GM06990 (cell line): ENCODE data around the gene NCK2.

Experiments
- DNase-seq: peaks from one replicate; pipeline ENCODE4 v3.0.0-alpha.2; 2011; ENCODE audit not compliant: insufficient read length; ENCODE audit errors: extremely low read depth
- H3K27me3 ChIP-seq: replicated peaks from 2 replicates; pipeline ENCODE4 v1.6.0; 2011; ENCODE audit warnings: low read length; ENCODE audit not compliant: control insufficient read depth, insufficient read depth
- H3K36me3 ChIP-seq: 2 replicates; pipeline ENCODE4 v1.5.1; 2011; ENCODE audit warnings: low read length; ENCODE audit not compliant: control insufficient read depth, insufficient read depth
- H3K4me3 ChIP-seq: replicated peaks from 2 replicates; pipeline ENCODE4 v1.5.1; 2011; ENCODE audit warnings: low read depth, mild to moderate bottlenecking, control low read depth, low read length
- TF ChIP-seq, protein P1 (sequence below): IDR thresholded peaks from 2 replicates; pipeline ENCODE4 v1.5.1; 2011; ENCODE audit warnings: low read length, control low read depth, mild to moderate bottlenecking, inconsistent platforms; ENCODE audit not compliant: insufficient read depth, poor library complexity, severe bottlenecking

The NCK2 gene

DNA sequence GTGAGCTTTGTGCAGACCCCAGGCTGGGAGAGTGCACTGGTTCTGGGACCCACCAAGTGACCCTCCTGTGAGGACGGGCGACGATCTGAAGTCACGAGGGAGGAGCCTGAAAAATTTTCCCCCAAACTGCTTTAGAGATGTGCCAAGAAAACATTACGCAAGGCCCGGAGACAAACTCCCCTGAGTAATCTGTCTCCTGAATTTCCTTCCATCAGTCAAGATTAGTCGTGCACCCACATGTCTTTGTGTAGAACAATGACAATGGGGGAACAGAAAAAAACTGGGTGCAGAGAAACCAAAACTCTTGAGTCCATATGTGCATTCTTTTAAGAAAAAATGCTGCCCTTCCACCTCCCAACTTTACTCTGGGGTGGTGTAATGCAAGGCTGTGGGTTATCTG, 12.6 kb upstream of the NCK2 start:
- H3K36me3 ChIP-seq: no peaks in the 10 kb centered on the region
- TF ChIP-seq, protein P1, sequence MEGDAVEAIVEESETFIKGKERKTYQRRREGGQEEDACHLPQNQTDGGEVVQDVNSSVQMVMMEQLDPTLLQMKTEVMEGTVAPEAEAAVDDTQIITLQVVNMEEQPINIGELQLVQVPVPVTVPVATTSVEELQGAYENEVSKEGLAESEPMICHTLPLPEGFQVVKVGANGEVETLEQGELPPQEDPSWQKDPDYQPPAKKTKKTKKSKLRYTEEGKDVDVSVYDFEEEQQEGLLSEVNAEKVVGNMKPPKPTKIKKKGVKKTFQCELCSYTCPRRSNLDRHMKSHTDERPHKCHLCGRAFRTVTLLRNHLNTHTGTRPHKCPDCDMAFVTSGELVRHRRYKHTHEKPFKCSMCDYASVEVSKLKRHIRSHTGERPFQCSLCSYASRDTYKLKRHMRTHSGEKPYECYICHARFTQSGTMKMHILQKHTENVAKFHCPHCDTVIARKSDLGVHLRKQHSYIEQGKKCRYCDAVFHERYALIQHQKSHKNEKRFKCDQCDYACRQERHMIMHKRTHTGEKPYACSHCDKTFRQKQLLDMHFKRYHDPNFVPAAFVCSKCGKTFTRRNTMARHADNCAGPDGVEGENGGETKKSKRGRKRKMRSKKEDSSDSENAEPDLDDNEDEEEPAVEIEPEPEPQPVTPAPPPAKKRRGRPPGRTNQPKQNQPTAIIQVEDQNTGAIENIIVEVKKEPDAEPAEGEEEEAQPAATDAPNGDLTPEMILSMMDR: no peak
- no peak overlapping the region for H3K4me3 ChIP-seq
- DNase-seq: no peak
- no peaks in the 10 kb centered on the region for H3K27me3 ChIP-seq

DNA sequence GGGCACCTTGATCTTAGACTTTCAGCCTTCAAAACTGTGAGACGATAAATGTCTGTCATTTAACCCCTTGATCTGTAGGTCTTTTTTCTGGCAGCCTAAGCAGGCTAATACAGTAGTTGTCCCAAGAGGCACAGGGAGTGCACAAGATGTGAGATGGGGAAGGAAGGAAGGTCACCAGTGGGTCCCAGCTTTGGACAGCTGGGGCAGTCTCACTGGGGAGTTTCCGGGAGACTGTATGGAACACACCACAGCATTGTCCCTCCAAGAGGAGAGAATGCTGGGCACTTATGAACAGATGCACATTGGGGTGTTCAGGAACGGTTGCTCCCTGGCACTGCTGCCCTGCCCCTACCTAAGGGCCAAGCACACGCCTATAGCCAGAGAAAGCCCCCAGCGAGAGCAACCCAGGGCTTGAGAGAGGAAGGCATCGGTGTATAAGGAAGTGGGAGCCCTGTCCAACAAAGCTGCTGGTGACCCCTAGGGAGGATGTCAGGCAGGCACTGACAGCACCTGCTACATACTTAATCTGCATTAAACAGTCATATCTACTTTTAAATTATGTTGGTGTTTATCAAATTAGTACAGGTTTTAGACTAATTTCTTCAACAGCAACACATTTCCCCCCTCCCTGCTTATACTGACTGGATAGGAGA, 11.6 kb upstream of the NCK2 start:
- no peak for DNase-seq
- TF ChIP-seq, protein P1: no peak
- H3K27me3 ChIP-seq: no peaks in the 10 kb centered on the region
- H3K4me3 ChIP-seq: no peak overlapping the region
- H3K36me3 ChIP-seq: no peaks in the 10 kb centered on the region

DNA sequence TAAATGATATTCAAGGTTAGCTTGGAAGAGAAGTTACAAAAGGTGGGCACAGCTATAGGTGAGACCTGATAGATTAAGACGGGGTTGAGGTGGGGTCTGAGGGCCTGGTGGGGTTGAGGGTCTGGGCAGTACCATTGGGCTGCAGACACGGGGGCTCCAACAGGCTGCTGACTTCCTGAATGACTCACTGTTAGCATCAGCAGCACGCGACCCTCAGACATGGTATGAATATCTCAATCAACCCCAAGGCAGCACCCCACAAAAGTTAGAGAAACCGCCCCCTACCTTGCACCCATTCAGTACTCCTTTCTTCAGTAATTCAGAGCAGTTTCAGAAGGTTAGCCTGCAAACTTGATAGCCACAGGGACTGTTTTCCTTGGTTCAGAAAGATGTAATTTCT, 10.8 kb upstream of the NCK2 start:
- TF ChIP-seq, protein P1: no peak
- H3K27me3 ChIP-seq: no peaks in the 10 kb centered on the region
- no peak overlapping the region for H3K4me3 ChIP-seq
- H3K36me3 ChIP-seq: no peaks in the 10 kb centered on the region
- no peak for DNase-seq

DNA sequence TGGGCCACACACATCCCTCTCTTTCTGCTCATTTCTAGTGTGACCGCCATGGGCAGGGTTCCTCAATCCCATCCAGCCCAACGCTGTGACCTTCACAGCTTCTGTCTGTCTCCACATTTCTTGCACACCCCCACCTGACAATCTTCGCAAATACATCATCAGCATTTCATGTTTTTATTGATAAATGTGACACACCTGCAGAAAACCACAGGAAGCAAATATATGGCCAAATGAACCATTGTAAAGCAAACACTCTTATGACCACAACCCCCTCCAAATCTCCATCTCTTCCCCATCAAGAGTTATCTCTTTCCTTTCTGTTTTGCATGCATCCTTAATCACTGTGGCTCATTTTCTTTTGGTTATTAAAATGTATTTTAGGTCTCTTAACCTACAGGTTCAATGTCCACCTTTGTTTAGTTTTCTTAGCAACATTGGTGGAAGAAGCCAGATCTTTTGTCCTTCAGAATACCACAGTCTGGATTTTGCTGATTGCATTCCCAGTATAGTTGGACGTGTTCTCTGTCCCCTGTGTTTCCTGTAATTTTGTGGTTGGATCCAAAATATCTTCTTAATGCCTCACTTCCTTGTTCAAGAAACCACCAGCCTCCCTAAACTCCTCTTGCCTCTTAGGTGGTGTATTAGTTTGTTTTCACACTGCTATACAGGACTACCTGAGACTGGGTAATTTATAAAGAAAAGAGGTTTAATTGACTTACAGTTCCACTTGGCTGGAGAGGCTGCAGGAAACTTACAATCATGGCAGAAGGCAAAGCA, 9.8 kb upstream of the NCK2 start:
- no peak for DNase-seq
- TF ChIP-seq, protein P1: no peak
- Histone ChIP-seq H3K36me3 (no peaks in the 10 kb centered on the region), H3K27me3 (no peaks in the 10 kb centered on the region), H3K4me3 (no peak overlapping the region)

DNA sequence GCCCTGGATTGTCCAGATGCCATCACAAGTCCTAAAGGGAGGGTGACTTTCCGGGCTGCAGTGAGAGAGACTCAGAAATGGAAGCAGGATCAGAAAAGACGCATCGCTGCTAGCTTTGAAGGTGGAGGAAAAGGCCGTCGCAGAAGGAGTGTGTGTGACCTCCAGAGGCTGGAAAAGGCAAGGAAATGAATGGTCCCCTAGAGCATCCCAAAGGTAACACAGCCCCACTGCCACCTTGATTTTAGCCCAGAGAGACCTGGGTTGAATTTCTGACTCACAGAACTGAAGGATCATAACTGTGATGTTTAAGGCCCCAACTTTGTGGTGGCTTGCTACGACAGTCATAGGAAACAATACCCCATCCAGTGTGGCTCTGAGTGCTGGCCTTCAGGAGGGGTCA, 8.6 kb upstream of the NCK2 start:
- no peak for DNase-seq
- no peaks in the 10 kb centered on the region for H3K27me3 ChIP-seq
- no peak overlapping the region for H3K4me3 ChIP-seq
- TF ChIP-seq, protein P1: no peak
- H3K36me3 ChIP-seq: no peaks in the 10 kb centered on the region
